Brain microvascular endothelial cell (primary cell): ENCODE measurements around the gene GPI.
"Not testable (repeated sequence)": the region's sequence is repeated elsewhere in the genome, so short reads cannot be mapped to it uniquely, and the experiment has no call there.

Experiments
- DNase-seq: peaks from one replicate; pipeline ENCODE4 v3.0.0-alpha.2; 2020
- H3K27ac ChIP-seq: fragments of 250-450 bp; sonication (Bioruptor Pico); 2 replicates; pipeline ENCODE4 v1.5.1; 2020; ENCODE audit warnings: mild to moderate bottlenecking, moderate library complexity
- H3K27me3 ChIP-seq: fragments of 250-450 bp; sonication (Bioruptor Pico); replicated peaks from 2 replicates; pipeline ENCODE4 v1.5.1; 2020; ENCODE audit warnings: mild to moderate bottlenecking
- H3K36me3 ChIP-seq: fragments of 250-450 bp; sonication (Bioruptor Pico); replicated peaks from 2 replicates; pipeline ENCODE4 v1.5.1; 2020; ENCODE audit warnings: mild to moderate bottlenecking
- H3K4me3 ChIP-seq: 2 replicates; pipeline ENCODE4 v1.5.1; 2011; ENCODE audit warnings: low read depth, mild to moderate bottlenecking, control low read depth, low read length, moderate library complexity
- in situ Hi-C: cut with HindIII; loops from 2 replicates; pipeline ENCODE4 v1.10.0; 2017; ENCODE audit warnings: low sequenced_read_pairs, low pct_ligation_motif_present
- TF ChIP-seq, protein P1 (sequence below): IDR thresholded peaks from 2 replicates; pipeline ENCODE4 v1.5.1; 2011; ENCODE audit warnings: low read depth, mild to moderate bottlenecking, moderate library complexity, low read length, control low read depth, inconsistent platforms; ENCODE audit errors: missing control alignments

The GPI gene

DNA sequence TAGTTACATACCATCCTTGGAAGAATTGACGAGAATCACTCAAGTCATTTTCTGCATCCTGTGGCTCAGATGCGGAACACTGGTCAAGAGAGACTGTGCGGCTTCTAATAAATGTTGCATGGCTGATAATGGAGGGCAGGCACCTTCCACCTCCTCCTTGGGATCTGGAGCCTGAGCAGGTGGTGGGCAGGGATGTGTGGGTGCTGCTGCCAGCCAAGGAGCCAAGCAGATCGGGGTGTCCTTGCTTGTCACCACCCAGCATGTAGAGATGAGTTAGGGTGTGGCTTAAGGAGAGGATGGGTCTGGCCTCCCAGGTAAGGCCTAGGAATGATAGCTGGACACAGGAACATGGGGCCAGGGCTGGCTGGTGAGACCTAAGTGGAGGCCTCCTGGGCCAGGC is 17.5 kb downstream of the GPI start:
- peaks cover 86% of the 10 kb centered on the region for H3K36me3 ChIP-seq
- in situ Hi-C loops, result no loop called here
- DNase-seq, result no peak
- TF ChIP-seq, protein P1, sequence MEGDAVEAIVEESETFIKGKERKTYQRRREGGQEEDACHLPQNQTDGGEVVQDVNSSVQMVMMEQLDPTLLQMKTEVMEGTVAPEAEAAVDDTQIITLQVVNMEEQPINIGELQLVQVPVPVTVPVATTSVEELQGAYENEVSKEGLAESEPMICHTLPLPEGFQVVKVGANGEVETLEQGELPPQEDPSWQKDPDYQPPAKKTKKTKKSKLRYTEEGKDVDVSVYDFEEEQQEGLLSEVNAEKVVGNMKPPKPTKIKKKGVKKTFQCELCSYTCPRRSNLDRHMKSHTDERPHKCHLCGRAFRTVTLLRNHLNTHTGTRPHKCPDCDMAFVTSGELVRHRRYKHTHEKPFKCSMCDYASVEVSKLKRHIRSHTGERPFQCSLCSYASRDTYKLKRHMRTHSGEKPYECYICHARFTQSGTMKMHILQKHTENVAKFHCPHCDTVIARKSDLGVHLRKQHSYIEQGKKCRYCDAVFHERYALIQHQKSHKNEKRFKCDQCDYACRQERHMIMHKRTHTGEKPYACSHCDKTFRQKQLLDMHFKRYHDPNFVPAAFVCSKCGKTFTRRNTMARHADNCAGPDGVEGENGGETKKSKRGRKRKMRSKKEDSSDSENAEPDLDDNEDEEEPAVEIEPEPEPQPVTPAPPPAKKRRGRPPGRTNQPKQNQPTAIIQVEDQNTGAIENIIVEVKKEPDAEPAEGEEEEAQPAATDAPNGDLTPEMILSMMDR, result no peak
- H3K27me3 ChIP-seq, result no peaks in the 10 kb centered on the region
- H3K4me3 ChIP-seq, result no peak overlapping the region
- no peak overlapping the region for H3K27ac ChIP-seq

GRCh38 chr19:34383599-34383998 is 18.6 kb downstream of the GPI start:
- in situ Hi-C loops, result no loop called here
- H3K27ac ChIP-seq, result no peak overlapping the region
- no peaks in the 10 kb centered on the region for H3K27me3 ChIP-seq
- peaks cover 88% of the 10 kb centered on the region for H3K36me3 ChIP-seq
- no peak for DNase-seq
- no peak overlapping the region for H3K4me3 ChIP-seq
- TF ChIP-seq, protein P1, result no peak

DNA sequence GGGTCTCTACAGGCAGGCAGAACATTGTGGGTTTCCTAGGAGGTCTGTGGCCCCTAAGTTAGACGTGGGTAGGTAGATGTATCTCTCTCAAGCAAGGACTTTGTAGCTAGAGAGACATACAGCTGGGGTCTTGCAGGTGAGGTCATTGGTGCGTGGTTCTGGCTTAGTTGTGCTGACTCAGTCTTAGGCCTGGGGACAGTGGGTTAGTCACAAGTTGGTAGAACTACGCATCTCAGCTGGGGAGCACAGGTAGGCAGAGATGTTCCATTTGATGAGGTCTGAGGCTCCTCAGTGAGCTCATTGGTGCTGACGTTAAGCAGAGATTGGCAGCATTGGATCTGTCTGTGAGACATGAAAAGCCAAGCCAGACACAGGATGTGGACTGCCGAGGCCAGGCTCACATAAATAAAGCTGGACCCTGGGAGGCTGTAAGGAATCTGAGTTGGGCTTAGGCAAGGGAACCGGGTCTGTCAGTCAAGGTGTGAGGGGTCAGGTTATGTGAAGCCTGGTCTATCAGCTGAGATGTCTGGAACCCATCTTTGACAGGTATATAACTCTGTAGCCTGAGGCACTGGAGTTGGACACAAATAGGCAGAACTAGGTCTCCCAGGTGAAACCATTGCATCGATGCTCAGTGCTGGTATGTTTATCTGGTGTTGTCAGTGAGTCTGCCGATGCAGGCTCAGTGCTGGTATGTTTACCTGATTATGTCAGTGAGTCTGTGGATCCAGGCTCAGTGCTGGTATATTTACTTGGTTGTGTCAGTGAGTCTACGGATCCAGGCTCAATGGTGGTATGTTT is 21.8 kb downstream of the GPI start:
- Histone ChIP-seq H3K27ac (no peak overlapping the region), H3K36me3 (peaks cover 80% of the 10 kb centered on the region), H3K4me3 (no peak overlapping the region), H3K27me3 (no peaks in the 10 kb centered on the region)
- in situ Hi-C loops, result no loop called here
- TF ChIP-seq, protein P1, result no peak
- DNase-seq, result no peak

DNA sequence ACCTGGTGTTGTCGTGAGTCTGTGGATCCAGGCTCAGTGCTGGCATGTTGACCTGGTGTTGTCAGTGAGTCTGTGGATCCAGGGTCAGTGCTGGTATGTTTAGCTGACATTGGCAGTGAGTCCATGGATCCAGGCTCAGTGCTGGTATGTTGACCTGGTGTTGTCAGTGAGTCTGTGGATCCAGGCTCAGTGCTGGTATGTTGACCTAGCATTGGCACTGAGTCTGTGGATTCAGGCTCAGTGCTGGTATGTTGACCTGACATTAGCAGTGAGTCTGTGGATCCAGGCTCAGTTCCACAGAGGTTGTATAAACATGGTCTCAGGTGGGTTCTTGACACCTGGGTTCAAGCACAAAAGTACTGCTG is 22.4 kb downstream of the GPI start:
- Histone ChIP-seq H3K36me3 (peaks cover 78% of the 10 kb centered on the region), H3K4me3 (no peak overlapping the region), H3K27me3 (no peaks in the 10 kb centered on the region), H3K27ac (no peak overlapping the region)
- TF ChIP-seq, protein P1, result no peak
- DNase-seq, result no peak
- in situ Hi-C loops, result no loop called here

DNA sequence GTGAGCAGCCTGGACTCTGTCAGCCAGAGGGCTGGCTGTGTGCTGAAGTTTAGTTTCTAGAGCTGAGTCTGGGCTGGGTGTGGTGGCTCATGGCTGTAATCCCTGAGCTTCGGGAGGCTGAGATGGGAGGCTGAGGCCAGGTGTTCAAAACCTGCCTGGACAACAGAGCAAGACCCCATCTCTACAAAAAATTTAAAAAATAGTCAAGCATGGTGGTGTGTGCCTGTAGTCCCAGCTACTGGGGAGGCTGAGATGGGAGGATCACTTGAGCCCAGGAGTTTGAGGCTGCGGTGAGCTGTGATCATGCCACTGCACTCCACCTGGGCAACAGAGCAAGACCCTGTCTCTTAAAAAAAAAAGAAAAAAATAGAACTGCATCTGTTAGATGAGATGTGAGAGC is 23.7 kb downstream of the GPI start:
- DNase-seq, in situ Hi-C loops, H3K27ac ChIP-seq, H3K27me3 ChIP-seq, H3K4me3 ChIP-seq: not testable (repeated sequence)
- H3K36me3 ChIP-seq, result peaks cover 66% of the 10 kb centered on the region

DNA sequence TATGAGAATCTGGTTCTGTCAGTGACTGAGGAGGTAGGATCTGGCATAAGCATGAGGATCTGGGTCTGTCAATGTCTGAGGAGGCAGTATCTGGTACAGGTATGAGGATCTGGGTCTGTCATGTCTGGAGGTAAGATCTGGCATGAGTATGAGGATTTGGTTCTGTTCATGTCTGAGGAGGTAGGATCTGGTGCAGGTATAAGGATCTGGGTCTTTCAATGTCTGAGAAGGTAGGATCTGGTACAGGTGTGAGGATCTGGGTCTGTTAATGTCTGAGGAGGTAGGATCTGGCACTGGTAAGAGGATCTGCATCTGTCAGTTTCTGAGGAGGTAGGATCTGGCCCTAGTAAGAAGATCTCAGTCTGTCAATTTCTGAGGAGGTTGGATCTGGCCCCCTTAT is 26.8 kb downstream of the GPI start:
- TF ChIP-seq, protein P1, result no peak
- no peak for DNase-seq
- Histone ChIP-seq H3K4me3 (no peak overlapping the region), H3K27ac (no peak overlapping the region), H3K27me3 (no peaks in the 10 kb centered on the region), H3K36me3 (peaks cover 68% of the 10 kb centered on the region)
- in situ Hi-C loops, result no loop called here
